Measurements from ENCODE around the gene PRAMEF17.
"Not testable (repeated sequence)": the region's sequence is repeated elsewhere in the genome, so short reads cannot be mapped to it uniquely, and the experiment has no call there.

GRCh38 chr1:13364928-13365327, 24.5 kb upstream of the PRAMEF17 start:
- TF ChIP-seq ZNF660 (tag by site-specific recombination; IDR thresholded peaks at IDR 0.05); HOXD13 (CRISPR knock-in tag; IDR thresholded peaks at IDR 0.05; ENCODE audit: borderline replicate concordance); CTCF (tag by site-specific recombination; IDR thresholded peaks at IDR 0.05); ZNF18 (tag by site-specific recombination; IDR thresholded peaks at IDR 0.05); ZNF544 (tag by site-specific recombination; IDR thresholded peaks at IDR 0.05); ZNF677 (tag by site-specific recombination; IDR thresholded peaks at IDR 0.05); ZNF423 (tag by site-specific recombination; IDR thresholded peaks at IDR 0.05); KLF9 (tag by site-specific recombination; IDR thresholded peaks at IDR 0.05; ENCODE audit: low read depth); ZBTB8A (tag by site-specific recombination; IDR thresholded peaks at IDR 0.05); ZNF157 (tag by site-specific recombination; IDR thresholded peaks at IDR 0.05); ZNF529 (tag by site-specific recombination; IDR thresholded peaks at IDR 0.05; ENCODE audit: insufficient replicate concordance); ZNF830 (tag by site-specific recombination; IDR thresholded peaks at IDR 0.05; ENCODE audit: low read depth); YY1 (tag by site-specific recombination; IDR thresholded peaks at IDR 0.05): not testable (repeated sequence)
- TF ChIP-seq, protein P1, sequence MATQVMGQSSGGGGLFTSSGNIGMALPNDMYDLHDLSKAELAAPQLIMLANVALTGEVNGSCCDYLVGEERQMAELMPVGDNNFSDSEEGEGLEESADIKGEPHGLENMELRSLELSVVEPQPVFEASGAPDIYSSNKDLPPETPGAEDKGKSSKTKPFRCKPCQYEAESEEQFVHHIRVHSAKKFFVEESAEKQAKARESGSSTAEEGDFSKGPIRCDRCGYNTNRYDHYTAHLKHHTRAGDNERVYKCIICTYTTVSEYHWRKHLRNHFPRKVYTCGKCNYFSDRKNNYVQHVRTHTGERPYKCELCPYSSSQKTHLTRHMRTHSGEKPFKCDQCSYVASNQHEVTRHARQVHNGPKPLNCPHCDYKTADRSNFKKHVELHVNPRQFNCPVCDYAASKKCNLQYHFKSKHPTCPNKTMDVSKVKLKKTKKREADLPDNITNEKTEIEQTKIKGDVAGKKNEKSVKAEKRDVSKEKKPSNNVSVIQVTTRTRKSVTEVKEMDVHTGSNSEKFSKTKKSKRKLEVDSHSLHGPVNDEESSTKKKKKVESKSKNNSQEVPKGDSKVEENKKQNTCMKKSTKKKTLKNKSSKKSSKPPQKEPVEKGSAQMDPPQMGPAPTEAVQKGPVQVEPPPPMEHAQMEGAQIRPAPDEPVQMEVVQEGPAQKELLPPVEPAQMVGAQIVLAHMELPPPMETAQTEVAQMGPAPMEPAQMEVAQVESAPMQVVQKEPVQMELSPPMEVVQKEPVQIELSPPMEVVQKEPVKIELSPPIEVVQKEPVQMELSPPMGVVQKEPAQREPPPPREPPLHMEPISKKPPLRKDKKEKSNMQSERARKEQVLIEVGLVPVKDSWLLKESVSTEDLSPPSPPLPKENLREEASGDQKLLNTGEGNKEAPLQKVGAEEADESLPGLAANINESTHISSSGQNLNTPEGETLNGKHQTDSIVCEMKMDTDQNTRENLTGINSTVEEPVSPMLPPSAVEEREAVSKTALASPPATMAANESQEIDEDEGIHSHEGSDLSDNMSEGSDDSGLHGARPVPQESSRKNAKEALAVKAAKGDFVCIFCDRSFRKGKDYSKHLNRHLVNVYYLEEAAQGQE (tag by site-specific recombination; IDR thresholded peaks at IDR 0.05) = not testable (repeated sequence)

Measured in HEK293 (cell line).